MV-4-11 (cell line): Measurements from ENCODE around the gene VAMP2.

Source experiments
- DNase-seq: peaks from one replicate; lab custom pipeline; 2025; lab: John Stamatoyannopoulos, UW

Gene VAMP2

DNA sequence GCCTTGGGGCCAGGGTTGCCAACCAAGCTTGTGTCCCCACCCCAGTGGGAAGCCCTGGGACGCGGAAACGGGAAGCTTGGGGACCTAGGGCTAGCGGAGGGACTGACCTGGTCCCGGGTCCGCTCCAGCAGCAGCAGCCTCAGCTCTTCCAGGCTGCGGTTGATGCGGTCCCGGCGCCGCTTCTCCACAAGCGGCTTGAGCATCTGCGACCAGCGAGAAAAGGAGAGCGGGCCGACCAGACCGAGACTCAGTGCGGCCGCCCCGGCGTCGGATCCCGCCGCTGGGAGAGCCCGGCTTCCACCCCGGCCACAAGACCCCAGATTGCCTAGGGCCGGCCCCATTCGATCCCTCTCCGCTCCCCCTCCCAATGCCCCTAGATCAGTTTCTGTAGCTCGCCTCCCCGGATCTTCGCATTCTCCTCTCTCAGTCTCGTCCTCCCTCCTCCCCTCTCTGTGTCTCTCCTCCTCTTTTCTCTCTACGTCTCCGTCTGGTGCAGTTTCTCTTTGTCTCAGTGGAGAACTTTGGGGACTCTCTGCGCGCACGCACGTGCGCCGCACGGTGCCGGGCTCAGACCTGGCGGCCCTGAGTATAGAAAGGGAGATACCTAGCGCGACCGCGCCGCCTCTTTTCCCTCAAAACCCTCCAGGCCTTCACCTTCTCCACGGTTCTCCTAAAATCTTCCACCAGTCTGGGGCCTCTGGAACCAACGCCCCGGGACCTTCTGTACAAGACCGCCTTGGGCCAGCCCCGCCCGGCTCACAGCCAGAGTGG lies 39.6 kb downstream of the VAMP2 start:
- no peak for DNase-seq

DNA sequence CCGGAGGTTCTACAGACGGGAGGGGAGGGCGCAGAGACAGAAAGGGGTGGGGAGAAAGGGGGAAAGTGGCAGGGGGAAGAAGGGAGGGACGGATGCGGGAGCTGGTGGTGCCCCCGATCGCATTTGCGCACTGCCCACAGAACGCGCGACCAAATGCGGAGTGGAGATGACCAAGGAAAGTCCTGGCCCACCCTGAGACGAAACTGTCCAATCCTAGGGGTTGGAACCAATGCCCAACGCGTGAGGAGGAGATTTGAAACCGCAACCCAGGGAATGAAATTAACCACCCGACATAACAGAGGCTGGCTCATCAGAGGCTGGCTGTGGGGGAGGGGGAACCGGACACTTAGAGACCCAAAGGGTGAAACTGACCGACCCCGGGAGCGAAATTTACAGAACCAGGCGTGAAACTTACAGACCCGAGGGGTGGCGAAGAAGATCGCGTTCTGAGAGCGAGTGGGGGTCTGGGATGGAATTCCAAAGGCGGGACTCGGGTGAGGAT lies 40.3 kb downstream of the VAMP2 start:
- no peak for DNase-seq

DNA sequence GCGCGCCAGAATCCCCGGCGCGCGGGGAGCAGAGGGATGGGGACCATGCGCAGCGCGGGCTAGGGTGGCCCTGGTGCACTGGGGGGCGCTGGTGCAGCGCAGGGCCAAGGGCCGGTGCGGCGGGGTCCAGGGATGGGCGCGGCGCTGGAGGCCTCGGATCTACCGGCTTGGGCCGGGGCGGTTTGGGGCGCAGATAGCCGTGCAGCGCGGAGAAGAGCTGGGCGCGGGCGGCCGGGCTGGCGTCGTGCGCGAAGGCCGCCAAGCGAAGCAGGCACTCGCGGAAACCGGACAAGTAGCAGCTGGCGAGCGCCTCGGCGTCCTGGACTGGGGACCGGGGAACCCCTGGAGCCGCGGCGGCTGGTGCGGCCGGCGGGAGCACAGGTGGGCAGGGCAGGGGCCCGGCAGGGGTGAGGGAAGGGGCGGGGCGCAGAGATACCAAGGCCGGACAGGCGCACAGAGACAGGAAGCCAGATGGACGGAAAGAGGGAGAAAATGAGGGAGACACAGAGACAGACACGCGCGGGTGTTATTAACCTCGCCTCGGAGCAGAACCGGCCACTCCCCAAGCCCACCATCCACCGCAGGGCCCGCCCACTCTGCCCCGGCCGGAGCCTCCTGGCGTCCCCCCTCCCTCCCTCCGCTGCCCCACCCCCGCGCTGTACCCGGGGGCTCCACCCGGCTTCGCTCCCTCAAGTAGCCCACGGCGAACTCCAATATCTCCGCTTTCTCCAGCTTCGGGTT lies 40.9 kb downstream of the VAMP2 start:
- peak; percentile 37 for DNase-seq

DNA sequence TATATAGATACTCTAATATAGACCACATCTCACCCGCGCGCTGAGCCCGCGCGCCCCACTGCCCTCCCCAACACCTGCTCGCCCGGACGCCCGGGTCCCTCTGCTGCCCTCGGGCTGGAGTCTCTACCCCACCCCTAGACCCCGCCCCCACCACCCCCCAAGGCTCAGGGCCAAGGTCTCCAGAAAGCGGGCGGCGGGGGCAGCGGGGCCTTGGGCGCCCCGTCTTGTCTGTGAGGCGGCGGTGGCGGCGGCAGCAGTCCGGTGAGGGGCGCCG lies 41.4 kb downstream of the VAMP2 start:
- DNase-seq: no peak

DNA sequence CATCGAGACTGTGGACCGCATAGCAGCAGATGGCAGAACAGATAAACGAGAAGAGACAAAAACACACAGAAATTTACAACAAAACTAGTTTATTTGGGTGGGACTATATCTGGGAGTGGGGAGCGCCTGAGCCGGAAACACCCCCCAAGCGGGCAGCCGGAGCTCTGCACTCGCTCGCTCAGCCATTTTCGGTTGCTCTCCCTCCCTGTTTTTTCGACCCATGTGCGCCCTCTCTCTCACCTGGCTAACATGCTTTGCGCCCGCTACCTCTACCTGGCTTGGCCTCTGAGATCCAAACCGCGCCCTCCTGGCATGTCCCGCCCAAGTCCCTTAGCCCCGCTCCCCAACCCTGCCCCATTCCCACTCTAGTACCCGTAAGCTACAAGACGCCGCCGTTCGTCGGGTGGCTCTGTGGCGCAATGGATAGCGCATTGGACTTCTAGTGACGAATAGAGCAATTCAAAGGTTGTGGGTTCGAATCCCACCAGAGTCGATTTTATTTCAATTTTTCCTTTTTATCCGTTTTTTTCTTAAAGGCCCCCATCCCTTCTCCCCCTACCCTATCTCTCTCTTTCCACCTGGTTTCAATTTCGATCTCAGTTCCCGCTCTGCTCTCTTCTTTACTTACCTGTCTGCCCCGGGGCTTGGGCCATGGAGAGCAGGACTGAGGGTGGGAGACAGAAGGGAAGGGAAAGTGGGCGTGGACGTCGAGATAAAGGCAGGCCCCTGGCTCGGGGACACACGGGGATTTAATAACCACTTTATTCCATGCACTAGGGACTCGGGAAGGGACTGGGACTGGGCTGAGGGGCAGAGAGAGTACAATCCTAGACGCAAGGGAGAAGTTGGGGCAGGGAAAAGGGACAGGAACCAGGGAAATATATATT lies 42.0 kb downstream of the VAMP2 start:
- DNase-seq: peak; percentile 70

DNA sequence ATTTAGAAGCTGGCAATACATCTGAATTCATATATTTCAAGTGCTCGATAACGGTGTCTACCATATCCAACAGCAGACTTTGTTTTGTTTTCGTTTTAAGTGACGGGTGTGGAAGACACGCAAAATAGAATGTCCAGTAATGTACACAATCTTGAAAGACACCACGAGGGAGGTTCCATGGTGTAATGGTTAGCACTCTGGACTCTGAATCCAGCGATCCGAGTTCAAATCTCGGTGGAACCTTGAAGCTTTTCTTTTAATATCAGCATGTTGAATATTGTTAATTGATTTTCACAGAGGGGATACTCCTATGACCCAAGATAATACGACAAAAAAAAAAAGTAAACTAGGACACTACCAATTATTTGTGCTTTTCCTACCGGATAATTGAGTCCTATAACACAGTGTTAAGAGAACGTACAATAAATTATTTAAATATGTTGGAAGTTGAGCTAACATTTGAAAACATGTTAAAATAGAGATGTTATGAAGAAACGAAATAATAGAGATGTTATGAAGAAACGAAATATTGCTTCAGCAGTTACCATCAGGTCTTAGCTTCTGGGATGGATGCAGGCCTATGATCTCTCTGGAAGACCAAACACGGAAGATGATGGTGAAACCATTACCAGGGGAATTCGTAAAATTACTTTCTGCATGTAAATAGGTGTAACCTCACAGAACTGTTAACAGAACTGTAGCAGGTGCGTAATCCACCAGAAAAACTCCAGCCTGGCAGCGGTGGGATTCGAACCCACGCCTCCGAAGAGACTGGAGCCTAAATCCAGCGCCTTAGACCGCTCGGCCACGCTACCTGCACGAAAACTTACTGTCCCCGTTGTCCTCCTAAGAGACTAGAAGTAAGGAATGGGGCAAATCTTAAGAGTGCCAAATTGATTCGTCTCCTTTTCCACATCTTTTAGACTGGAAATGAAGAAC lies 42.9 kb downstream of the VAMP2 start:
- DNase-seq: peak; percentile 91

DNA sequence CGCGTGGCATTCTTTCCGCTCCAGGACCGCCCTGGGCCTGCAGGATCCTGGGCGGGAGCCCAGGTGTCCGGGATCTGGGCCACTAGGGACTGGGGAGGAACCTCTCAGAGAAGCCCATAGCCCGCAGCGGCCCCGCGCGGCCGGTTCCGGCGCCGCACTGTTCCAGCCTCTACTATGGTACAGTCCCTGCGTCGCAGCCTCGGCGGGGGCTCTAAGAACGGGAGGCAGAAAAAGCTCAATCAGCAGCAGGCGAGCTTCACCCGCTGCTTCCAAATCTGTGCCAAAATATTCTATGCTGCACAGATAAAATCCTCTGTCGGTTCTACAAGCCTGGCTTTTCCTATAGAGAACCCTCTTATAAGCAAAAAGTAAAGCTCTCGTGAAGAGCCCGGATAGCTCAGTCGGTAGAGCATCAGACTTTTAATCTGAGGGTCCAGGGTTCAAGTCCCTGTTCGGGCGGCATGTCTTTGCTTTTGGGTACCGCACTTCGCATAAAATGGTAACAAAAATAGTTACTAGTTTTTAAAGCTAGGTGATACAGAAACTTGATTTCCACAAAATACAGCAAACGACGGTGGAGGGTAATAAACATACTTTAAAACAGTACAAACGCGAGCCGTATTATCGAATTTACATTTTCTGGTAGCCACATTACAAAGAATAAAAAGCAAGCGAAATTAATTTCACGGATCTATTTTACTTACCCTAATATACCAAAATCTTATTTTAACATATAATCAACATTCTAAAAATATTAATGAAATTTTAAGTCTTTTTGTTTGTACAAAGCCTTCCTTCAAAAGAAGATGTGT lies 43.8 kb downstream of the VAMP2 start:
- peak; percentile 80 for DNase-seq

DNA sequence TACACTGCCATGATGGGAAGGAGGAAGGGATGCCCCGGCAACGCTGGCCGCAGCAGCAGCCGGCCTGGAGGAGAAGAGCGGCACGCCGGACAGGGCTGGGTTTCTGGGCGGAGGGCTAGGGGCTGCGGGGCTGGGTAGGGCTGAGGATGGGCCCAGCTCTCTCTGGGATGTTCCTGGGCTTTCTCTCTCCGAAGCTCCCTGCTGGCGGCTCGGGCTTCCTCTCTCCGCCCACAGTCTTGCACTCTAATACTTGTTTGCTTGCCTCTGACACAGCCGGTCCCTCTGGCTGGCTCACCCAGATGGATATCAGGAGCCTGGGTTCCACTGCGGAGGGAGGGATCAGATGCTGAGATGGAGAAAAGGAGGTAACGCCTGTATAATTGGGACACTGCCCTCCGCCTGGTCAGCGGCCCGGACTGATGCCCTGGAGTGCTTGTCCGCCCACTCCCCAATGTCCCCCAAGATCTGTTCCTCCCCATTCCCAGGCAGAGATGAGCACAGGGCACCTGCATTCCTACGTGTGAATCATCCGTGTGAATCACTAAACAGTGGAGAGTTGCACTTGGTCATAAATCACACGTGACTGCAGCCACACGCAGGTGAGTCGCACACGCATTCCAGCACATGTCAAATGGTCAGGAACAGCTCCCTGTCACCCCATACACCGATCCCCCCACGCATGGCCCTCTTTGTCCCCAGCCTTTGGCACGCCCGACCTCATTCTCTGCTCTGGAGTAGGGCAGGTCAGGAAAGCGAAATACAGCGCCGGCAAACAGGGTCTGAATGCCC lies 44.6 kb downstream of the VAMP2 start, which contains the start of gene ALOXE3:
Gene ALOXE3 (minus strand): TSS at position 535 of the 789 bp plus-strand sequence. CDS start 524 bp downstream, at position 11.
- DNase-seq: no peak

DNA sequence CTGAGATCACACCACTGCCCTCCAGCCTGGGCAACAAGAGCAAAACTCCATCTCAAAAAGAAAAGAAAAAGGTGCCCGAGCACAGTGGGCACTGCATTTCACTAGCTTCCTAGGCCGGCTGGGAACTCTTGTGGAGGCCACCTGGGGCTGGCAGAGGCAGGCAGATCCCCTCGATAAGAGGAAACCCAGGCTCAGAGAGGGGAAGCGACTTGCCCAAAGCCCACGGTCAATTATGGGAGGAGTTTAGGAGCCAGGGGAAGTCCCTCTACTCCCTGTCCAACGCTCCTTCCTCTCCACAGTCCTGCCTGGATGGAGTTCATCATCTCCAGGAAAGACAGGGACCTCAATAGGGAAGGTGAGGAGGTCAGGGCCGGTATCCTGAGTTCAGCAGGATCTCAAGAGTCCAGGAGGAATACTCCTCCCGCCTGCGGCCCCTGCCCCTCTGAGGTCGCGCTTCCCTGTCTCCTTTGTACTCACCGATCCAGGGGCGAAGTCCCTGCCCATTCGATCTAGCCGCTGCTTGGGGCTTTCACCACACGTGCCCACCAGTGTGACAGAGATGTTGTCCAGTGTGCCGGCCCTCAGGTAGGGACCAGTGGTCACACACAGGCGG lies 45.3 kb downstream of the VAMP2 start:
- no peak for DNase-seq

DNA sequence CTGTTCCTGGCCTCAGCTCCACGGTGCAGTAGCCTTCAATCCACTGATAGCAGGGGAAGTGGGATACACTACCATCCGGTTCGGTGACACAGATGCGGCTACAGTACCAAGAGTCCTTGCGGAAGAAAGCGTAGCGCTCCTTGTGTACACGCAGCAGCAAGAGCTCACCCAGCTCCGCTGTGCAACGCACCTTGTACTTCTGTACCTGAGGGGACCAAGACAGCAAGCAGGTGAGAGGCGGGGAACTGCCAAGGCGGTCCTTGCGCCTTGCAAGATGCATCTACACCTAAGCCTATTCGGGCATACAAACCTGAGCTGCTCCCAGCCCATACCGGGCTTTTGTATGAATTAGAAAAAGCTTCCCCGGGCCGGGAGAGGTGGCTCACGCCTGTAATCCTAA lies 46.0 kb downstream of the VAMP2 start:
- DNase-seq: no peak

DNA sequence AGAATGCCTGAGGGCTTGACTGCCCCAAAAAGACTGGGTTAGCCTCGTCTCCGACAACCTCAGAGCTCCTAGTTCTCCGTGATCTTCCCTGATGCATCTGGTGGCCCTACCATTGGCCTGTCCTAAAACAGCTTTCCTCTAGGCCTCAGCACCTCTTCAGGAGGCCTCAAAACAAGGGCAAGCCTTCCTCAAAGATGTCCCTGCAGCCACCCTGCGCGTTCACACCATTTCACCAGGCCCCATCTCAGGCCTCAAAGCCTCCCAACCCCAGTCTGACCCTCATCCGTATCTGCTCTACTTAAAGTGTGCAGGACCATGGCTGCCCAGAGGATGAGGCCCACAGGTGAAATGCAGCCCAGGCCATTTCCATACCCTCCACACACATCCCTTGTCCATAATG lies 51.8 kb downstream of the VAMP2 start:
- no peak for DNase-seq

DNA sequence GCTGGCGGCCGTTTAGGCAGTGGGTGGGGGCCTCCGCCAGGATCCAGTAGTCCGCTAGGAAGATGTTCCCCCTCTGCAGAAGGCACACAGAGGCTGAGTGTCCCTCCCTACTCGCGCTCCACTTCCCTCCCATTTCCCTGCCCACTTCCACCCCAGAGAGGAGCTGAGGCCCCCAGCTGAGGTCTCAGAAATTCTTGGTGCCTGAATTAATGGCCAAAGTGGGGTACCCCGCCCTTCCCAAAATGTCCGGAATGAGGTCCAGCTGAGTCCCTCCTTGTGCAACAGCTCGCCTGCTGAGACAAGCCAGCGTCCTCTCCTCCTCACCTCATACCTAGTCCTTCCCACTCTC lies 52.3 kb downstream of the VAMP2 start:
- DNase-seq: no peak

DNA sequence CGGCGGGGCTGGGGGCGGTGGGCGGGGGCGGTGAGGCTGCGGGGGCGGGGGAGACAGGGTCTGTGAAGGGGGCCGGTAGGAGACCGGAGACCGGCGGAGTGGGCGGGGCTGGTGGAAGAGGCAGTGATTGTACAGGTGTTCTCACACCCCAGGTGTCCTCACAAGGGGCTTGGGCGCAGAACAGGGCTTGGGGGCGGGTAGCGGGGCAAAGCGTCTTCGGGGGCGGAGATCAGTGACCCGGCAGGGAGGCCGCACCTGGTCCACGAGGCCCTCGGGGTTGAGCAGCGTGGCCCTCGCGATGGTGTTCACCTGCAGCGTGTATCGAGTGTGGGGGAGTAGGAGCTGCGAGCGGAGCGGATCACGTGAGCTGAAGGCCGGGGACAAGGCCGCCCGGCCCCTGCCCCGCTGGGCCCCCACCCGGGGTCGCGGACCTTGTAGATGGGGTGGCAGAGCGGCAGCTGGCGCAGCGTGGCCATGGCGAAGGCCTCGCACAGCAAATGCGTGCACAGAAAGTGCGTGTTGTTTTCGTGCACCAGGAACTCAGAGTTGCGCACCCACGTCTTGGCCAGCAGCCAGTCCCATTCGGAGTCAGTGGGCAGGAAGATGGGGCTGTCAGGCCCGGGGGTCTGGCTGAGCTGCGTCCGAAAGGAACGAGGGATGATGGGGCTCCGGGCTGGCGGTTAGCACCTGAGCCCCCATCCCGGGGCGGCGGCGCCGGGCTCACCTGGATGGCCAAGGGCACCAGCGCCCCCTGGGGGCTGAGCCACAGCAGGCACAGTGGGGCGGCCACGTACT lies 52.9 kb downstream of the VAMP2 start:
- DNase-seq: no peak
